HG03196 (cell line): ENCODE results near the gene RNF115.
"Not testable (repeated sequence)": the region's sequence is repeated elsewhere in the genome, so short reads cannot be mapped to it uniquely, and the experiment has no call there.

Experiments
- ATAC-seq: cut with Tn5 transposase; IDR thresholded peaks from one replicate; pipeline ENCODE4 v1.9.1; 2021; ENCODE audit not compliant: unreplicated experiment

The RNF115 gene

DNA sequence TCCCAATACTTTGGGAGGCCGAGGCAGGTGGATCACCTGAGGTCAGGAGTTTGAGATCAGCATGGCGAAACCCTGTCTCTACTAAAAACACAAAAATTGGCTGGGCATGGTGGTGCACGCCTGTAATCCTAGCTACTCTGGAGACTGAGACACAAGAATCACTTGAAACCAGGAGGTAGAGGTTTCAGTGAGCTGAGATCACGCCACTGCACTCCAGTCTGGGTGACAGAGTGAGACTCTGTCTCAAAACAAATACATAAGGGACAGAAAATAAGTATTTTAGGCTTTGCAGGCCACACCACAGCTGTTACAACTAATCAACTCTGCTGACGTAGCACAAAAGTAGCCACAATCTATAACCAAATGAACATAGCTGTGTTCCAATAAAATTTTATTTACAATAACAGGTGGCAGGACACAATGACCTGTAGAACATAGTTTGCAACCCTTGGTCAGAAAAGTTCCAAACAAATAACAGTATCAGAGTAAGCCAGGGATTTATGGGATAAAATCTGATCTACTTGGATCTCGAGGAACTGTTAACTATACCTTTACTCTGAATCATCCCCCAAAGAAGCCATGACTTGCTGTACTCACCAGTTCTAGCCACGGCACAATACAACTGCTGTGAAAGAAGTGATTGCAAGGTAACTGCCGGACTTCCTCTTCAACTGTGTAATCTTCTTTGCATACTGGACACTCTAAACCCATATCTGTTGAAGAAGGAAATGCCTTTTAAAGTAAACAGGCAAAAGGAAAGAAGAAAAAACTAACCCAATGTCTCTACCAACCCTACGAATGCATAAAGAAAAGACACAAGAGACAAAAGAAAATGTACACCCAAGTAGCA is 76.3 kb downstream of the RNF115 start:
- ATAC-seq, result no peak

DNA sequence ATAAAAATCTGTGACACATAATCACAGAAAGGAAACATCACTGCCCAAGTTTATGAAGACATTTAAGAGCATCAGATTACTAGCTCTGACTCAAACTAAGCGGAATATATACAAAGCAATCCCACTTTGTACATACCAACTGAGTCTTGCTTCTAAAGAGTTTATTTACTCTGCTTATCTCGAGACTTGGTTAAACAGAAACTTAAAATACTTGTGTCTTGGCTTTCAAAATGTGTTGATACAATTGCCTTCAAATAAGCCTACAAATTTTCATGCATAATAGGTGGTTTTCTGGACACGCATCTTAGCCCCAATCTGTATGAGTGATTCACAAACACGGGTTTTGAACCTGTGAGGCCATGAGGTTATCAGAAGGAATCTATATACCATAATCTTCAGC is 83.6 kb downstream of the RNF115 start:
- ATAC-seq, result no peak

DNA sequence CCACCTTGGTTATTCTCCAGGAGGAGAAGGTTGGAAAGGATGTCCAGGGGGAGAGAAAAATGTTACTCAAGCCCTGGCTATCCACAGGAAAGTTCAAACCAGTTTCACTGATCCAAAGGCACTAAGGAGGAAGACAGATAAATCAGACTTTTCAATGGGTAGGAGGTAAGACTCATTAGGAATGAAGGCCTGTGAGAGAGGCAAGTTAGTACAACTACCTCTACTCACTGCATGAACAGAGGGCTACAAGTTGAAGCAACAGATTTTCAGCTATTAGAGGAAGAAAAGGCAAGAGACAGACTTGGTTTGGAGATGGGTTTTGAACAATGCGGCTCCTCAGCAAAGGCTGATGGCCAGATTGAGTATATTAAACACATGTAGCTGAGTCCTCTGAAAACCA is 87.7 kb downstream of the RNF115 start:
- ATAC-seq, result no peak

GRCh38 chr1:145730900-145731299 is 93.0 kb downstream of the RNF115 start:
- ATAC-seq, result no peak

- no peak for ATAC-seq
Observed at GRCh38 chr1:145730467-145730866, 93.4 kb downstream of the RNF115 start.

- ATAC-seq, result no peak
Observed at GRCh38 chr1:145729666-145730436, 94.0 kb downstream of the RNF115 start.

DNA sequence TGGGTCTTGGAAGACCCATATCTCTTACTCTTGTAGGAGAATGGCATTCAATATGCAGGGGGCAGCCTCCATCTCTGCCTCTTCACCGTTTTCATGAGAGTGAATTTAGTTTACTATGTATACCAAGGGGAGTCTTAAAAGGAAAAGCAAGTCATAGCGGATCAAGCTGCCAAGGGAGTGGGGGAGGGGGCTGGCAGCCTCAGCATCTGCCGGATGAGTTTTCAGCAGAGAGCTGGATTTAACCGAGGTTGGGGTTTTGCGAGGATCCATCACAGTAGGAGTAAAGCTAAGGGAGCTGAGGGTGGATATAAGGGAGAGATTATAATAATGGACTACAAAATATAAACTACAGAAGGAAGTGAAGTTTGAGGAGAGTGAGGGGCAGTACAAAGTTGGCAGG is 94.7 kb downstream of the RNF115 start:
- no peak for ATAC-seq

GRCh38 chr1:145726193-145726592 is 97.7 kb downstream of the RNF115 start:
- ATAC-seq, result not testable (repeated sequence)

DNA sequence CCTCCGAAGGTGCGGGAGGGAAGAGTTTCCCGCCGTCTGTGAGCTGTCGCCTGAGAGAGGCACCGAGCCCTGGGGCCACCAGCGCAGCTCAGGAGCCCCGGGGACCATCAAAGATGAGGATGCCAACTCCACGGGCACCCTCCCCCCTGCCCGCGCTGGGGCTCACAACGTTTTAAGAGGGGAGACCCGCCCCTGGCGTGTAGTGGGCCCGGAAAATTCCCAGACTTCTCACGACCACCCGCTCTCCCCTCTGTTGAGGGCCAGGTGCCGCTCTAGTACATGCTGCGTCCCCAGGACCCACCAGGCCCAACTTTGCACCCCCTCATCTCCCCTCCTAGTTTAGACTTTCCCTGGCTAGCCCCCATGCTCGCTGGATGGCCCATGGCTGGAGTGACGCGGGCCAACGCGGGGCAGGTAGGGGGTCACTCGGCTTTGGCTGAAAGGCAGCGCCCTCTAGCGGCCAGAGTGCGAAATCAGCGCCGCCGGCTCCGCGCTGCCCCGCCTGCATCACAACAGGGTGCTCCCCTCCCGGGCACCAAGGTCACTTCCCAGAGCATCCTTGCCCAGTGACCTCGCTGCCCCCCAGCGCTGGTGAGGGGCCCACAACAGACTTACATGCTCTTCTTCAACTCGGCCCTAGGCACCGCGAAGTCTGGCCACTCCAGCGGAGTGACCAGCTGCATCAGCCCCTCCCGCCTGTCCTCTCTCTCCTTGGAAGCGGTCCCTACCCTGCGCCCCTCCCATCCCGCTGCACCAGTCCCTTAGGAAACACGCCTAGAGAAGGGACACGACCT is 102.8 kb downstream of the RNF115 start:
- peak; percentile 55 for ATAC-seq

DNA sequence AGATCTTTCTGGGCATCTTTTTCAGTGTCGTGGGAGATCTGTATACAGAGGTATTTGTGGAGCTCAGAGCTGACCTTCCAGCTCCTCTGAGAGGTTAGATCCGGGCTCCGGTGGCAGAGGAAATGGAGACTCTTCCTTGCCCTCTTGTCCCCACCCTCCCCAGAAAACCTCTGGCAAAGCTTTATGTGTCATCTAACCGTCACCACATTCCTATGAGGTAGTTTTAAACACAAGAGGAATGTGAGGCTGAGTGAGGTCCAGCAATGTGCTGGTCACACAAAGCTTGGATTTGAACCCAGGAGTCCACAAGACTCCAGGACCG is 103.4 kb downstream of the RNF115 start:
- ATAC-seq, result no peak

DNA sequence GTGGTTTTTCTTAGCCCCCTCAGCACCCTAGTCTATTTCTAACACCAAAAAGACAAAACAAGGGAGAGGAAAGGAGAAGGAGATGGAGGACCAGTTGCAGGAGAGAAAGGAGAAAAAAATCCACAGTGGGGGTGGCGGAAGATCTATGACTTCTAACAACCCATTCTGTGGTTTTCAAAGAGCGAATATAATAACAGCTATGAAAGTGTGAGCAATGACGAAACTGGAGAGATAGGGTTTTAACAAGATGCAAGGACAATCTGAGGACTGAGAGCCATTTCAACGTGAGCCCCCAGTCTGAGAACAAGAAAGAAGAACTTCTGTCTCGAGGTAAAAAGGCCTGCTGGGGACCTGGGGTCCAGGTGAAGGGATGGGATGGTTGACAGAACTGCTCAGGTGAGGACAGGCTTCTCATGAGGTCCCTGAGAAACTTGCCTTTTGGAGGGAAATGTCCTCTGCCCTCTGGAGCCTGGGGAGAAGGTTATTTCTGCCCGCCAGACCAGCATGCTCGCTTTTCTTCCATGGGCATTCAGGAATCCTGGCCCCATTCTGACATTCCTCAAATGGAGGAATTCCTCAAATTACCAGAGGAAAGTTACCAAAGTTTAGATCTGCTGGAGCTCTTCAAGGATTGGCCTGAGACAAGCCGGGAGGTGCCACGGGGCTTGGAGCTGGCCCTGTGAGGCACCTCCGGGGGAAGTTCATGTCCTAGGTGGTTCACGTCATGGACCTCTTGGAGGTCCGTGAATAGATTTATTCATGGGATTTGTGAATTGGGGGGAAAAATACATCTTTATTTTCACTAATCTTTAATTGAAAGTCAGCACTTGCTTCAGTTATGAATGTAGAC is 104.4 kb downstream of the RNF115 start, which contains the start of gene CD160:
Gene CD160 (plus strand): TSS at position 270 of the 850 bp plus-strand sequence. CDS start 8,829 bp downstream, outside the sequence.
- ATAC-seq, result no peak

DNA sequence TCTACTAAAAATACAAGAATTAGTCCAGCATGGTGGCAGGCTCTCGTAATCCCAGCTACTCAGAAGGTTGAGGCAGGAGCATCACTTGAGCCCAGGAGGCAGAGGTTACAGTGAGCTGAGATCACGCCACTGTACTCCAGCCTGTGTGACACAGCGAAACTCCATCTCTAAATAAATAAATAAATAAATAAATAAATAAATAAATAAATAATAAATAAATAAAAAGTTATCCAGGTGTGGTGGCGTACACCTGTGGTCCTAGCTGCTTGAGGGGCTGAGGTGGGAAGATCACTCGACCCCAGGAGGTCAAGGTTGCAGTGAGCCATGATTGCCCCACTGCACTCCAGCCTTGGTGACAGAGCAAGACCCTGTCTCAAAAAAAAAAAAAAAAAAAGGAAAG is 105.4 kb downstream of the RNF115 start:
- not testable (repeated sequence) for ATAC-seq

DNA sequence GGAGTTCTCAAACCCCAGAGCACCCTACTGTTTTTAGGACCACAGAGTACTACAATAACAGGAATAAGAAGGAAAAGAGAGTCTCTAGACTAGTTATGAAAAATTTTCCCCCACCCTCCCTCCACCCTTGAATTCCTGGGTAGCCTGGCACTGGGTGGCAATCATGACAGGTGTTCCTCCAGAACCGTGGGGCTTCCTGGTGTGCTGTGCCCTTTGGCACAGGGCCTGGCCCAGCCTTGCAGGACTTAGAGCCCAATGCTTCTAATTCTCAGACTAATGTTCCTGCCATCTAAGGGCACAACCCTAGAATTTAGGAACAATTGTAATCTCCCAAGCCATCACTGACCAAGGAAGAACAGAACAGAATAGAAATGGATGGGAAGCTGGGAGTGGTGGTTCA is 106.1 kb downstream of the RNF115 start:
- ATAC-seq, result no peak

DNA sequence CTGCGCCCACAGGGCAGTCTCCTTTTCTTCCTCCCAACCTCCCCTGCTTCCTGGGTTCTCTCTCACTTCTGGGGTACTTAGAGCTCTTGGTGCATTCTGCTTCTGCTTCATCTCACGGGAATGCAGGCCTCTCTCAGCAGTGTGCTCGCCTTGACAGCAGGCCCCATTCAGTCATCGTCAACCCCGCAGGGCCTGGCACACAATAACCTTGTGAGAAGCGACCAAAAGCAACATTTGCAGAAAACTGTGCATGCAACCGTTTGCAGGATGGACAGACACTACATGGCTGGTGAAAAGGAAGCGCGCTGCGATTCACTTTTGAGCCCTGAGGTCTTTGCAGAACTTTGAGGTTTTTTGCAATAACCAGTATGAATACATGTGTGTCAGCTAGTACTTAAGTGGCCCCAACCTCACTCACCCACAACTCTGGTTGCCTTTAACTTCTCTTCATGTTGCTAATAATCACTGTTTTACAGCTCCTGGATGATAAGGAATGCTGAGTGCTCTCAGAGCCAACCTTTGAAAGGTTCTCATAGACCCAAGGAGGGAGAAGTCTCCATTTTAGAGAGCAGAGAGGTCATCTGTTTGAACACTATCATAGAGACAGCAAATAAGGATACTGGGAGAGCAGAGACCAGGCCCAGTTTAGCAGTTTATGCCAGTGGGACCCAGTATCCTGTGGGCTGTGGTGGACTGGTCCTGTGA is 107.1 kb downstream of the RNF115 start:
- ATAC-seq, result no peak

GRCh38 chr1:145714524-145715111 is 109.3 kb downstream of the RNF115 start:
- no peak for ATAC-seq

GRCh38 chr1:145711213-145711651 is 112.7 kb downstream of the RNF115 start:
- ATAC-seq, result no peak

- no peak for ATAC-seq
Observed at GRCh38 chr1:145710291-145711027, 113.4 kb downstream of the RNF115 start.

DNA sequence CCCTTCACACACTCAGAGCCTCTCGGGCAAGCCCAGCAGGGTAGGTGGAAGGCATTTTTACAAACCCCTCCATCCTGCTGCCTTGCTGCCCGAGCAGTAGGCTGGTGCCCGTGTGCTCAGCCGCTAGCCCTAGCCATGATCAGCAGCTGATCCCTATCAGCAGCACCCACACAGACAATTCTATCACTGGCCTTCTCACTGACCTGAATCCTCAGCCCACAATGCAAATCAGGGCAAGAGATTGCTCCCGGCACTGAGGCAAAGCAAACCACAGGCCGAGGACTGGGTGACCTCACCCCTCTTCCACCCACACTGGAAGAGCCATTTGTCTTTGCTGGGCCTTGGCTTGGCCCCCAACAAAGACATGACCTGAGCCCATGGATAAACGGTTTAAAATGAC is 115.8 kb downstream of the RNF115 start:
- ATAC-seq, result no peak
